Glomerular endothelial cell (primary cell): ENCODE measurements around the gene CCDC85B. TPM values are rescaled to one million over a fixed set of nuclear protein-coding genes. Genes with fewer than 3 reads are reported as not detected.
"Not testable (repeated sequence)": the region's sequence is repeated elsewhere in the genome, so short reads cannot be mapped to it uniquely, and the experiment has no call there.

Experiments used
- DNase-seq: peaks from one replicate; pipeline ENCODE4 v3.0.0-alpha.2; 2011; ENCODE audit warnings: low read depth, low spot score; ENCODE audit errors: extremely low read depth
- total RNA-seq: library from RNA; depleted of rRNA; stranded (reverse); fragments of >200 nt; gene quantifications from 2 replicates; pipeline ENCODE4 v1.2.3, GENCODE V29; 2015

CCDC85B gene
- total RNA-seq, 1 donor from 2014 or later, result 201 TPM

DNA sequence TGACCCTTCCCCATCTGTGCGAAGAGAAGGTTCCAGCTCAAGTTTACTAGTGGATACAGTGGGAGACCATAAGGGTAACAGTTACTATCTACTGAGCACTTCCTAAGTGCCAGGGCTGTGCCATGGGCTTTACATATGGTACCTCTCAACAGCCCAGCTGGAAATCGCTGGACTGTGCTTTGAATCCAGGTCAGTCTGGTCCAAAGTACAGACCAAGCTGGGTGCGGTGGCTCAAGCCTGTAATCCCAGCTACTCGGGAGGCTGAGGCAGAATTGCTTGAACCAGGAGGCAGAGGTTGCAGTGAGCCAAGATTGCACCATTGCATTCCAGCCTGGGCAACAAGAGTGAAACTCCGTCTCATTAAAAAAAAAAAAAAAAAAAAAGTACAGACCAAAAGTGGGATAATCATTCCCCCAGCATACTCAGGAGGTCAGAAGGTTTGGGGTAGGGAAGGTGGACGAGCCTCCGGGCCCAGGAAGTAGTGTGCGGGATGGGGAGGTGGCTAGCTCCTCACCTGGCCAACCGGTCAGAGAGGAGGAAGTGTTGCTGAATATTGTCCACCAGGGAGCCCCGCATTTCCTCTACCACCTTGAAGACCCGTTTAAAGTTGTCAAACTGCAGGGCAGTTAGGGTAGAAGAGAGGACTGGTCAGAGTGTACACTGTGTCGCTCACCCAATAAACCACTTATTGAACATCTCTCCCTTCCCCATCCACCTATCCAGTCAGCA is 4.5 kb upstream of the CCDC85B start:
- DNase-seq, result no peak

DNA sequence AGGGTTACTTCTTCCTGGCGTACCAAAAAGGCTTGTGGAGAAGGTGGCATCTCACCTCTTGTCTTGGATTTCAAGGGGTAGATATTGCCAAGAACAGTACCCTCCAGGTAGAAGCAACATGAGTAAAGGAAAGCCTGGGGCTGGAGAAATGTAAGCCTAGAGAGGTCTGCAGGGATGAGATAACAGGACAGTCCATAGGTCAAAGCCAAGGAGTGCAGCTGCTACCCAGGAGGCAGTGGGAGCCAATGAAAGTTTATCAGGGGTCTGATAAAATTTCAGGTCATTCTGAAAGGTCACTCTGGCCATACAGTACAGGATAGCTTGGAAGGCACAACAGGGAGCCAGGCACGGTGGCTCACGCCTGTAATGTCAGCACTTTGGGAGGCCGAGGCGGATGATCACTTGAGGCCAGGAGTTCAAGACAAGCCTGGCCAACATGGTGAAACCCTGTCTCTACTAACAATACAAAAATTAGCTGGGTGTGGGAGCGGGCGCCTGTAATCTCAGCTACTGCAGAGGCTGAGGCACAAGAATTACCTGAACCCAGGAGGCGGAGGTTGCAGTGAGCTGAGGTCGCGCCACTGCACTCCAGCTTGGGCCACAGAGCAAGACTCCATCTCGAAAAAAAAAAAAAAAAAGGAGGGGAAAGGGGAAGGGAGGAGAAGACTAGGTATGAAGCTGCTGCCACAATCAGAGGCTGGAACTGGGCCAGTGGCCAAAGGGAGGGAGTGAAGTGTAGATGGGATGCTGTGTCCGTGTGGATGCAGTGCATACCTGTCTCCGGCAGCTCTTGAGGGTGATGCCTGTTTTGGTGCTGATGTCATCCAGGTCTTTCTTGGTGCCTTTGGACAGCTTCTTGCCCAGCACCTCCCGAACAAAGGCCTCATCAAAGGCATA is 3.4 kb upstream of the CCDC85B start:
- DNase-seq, result no peak

DNA sequence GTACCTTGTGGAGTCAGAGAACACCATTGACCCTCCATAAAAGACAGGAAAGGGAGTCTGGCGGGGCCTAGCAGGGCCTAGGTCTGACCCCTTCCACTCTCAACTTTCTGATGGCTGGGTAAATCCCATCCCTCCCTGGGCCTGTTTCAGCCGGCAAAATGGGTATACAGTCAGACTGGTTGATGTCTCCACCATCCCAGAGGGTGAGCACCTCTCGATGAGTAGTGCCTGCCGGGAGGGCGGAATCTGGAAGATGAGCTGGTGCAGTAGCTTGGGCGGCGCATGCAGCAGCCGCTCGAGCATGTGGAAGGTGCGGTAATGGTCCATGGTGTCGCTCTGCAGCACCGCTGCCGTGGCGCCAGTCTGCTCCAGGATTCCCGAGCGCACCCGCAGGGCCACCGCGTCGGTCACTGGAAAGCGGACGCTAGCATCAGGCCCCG is 2.7 kb upstream of the CCDC85B start:
- DNase-seq, result no peak

DNA sequence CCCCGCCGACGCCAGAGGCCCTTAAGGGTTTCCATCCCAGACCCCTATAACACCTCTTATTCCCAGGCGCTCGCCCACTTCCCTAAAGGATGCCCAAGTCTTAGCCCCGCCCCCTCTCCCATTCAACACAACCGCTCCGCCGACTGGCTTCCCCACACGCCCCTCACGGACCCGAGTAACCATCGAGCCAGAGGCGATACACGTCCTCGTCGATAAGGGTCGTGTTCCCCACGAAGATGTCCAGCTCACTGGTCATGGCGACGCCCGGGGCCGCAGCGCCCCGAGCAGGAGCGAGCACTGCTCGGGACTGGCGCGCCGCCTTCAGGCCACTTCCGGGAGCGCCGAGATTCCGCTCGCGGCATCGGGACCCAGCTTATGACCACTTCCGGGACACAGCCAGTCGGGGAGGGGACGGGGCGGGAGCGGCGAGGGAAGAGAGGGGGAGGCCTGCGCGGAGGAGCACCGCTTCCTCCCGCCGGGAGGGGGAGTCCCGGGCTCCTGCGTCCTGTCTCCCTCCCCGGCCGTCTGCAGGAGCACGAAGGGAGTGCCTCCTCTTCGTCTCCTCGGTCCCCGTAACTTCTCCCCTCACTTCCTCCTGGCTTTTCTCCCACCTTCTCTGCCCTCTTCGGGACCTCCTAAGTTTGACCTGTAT is 2.2 kb upstream of the CCDC85B start, which contains the start of gene FIBP:
Gene FIBP, minus strand, starts transcription at position 309 of the 652 bp plus-strand sequence. Its CDS starts 53 bp downstream, at position 256.
- no peak for DNase-seq

DNA sequence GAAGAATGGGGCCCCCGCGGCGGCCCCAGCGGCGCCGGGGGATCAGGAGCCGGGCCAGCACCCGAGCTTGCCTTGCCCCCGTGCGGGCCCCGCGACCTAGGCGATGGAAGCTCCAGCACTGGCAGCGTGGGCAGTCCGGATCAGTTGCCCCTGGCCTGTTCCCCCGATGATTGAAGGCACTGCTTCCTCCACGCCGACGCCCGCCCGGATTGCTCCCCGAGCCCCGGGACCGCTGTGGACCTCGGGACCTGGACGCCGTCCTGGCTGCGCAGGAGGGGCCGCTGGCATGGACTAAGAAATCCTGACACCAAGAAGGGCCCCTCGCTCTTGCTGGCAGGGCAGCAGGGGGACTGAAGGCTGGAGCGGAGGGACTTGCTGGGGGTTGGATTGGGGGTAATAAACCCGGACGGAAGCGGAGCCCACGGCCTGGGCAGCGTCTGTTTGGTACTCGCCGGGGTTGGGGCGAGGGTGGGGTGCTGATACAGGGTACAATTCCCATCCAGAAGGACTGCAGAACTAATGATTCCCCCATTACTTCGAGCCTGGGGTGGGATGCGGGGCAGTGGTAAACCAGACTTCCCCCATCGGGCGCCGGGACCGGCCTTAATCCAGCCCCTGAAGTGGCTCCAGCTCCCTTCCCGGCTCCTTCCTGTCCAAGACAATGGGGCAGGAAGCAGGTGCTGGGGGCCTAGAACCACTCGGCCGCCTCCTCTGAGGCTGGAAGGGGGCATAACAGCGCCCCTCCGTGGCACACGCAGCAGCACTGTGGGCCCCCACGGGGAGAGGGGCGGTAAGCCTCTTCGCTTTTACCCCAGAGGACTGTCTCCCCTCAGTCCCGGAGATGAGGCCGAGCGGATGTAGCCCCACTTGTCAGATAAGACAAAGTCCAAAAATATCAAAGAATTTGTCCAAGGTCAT is 1.0 kb downstream of the CCDC85B start:
- no peak for DNase-seq

DNA sequence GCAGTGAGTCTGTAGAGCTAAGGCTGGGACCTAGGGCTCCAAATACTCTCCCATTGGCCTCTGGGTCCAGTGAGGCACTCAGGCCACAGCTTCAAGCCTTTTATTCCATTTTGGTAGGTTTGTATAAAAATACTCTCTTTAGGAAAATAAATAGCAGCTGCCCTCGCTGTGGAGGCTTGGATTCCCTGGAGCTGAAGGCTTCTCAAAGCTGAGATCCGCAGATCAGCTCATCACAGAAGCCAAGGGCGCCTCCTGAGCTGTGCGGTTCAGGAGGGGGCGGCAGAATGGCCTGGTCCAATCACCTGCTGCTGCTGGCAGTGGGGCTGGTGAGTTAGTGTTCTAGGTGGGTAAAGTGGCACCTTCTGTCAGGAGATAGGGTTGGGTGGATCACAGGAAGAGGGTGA is 1.7 kb downstream of the CCDC85B start:
- DNase-seq, result not testable (repeated sequence)

DNA sequence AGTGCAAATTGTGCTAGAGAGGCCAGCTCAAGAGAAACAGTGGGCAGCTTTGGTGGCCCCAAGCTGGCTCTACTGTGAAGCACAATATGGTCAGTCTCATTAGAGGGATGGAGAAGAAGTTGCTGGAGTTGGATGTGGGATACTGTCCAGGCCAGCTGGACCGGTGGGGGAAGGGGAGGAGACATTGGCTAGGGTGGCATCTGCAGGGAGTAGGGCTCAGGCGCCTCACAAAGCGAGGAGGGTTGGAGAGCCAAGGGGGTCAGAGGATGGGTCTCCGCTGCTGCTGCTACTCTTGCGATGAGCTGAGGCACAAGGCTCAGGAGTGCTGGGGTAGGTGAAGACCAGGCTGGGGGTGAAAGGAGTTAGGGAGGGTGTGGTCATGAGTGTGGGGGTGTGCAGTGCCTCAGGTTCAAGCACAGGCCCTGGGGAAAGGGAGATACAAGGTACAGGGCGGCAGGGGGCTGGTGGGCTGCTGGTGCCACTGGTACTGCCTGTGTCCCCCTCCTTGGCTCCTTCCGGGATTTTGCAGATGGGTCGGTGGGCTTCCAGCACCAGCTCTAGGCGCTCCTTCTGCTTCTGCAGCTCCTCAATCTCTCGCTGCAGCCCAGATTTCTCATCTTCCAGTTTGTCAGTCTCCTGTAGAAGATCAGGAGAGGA is 2.3 kb downstream of the CCDC85B start:
- DNase-seq, result no peak

DNA sequence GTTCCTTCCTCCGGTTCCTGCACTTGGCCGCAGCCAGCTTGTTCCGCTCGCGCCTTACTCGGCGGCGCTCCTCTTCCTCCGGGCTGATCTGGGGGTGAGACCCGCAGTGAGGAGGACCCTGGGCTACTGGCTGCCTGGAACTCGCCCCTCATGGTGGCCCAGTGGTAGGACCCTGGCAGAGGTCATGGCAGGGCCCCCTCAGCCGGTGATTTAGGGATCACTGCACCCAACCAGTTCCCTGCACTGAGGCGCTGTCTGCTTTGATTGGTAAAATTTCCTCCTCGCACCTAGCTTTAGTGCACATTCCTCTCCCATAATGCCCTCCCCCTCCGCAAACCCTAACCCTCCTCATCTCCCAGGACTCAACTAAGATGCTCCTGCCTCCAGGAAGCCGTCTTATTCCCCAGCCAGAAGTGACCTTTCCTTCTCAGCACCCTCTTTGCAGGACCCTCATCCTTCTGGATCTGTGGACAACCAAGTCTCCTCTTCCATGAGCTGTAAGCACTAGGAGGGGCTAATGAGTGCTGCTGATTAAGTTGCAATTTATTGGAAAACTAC is 3.6 kb downstream of the CCDC85B start:
- no peak for DNase-seq

DNA sequence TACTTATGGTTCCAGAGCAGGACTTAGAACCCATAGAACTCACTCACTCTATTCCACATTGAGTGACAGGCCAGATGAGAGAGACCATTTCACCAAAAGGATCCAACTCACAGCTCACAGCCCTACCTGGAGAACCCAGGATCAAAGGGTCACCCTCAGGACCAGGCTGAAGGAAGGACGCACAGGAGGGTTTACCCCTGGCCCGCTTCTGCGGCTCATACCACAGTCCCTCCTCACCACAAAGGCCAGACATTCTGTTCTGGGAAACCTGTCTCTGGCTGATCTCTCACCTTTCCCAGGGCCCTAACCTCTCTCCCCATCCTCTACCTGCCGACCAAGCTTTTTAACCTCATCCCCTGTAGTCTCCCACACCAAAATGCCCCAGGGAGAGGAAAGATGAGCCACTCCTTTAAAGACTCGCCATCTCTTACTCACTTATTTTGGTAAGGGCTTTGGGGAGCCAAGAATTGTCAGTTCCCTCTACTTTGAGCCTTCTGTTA is 5.1 kb downstream of the CCDC85B start:
- no peak for DNase-seq

DNA sequence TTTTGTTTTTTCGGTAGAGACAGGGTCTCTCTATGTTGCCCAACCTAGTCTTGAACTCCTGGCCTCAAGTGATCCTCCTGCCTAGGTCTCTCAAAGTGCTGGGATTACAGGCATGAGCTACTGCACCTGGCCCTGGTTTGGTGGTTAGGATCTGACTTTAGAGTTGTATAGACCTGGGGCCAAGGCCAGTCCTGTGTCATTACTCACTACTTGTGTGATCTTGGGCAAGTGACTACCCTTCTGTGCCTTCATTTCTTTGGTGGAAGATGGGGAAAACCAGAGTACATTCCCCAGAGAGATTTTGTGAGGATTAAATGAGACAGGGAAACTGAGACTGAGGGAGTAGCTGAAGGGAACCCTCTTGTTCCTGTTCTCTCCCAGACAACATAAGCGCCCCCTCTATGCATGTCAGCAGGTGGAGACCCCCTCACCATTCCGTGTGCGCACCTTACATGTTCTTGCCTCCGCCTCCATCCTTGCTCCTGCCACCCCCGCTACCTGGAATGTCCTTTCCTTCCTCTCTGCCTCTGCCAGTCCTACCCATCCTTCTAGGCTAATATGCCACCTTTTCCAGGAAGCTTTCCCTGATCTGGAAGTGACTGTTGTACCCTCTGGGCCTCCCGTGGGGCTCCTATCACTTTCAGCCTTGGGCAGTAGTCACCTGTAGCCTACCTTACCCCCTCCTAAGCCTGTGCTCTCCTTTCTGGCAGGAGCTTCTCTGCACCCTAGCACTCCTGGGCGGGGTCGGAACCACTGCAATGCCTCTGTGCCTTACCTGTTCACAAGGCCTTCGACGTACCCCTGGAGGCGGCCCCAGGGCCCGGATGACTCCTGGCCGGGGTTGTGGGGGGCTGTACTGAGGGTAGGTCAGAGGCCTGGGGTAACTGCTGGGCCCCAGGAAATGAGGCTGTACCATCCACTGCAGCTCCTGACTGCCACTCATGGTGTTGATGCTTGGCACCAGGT is 5.8 kb downstream of the CCDC85B start:
- no peak for DNase-seq

DNA sequence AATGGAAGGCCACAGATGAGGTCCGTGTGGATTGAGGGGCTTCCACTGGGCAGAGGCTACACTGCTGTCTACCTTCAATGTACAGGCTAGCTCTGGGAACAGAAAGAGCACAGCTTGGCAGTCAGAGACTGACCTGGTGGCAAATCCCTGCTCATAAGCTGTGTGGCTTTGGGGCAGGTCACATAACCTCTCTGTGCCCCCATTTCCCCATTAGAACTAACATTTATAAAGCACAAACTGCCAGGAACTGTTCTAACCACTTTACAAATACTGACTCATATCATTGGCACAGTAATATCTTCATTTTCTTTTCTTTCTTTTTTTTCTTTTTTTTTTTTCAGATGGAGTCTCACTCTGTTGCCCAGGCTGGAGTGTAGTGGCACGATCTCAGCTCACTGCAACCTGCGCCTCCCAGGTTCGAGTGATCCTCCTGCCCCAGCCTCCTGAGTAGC is 6.6 kb downstream of the CCDC85B start:
- DNase-seq, result no peak

DNA sequence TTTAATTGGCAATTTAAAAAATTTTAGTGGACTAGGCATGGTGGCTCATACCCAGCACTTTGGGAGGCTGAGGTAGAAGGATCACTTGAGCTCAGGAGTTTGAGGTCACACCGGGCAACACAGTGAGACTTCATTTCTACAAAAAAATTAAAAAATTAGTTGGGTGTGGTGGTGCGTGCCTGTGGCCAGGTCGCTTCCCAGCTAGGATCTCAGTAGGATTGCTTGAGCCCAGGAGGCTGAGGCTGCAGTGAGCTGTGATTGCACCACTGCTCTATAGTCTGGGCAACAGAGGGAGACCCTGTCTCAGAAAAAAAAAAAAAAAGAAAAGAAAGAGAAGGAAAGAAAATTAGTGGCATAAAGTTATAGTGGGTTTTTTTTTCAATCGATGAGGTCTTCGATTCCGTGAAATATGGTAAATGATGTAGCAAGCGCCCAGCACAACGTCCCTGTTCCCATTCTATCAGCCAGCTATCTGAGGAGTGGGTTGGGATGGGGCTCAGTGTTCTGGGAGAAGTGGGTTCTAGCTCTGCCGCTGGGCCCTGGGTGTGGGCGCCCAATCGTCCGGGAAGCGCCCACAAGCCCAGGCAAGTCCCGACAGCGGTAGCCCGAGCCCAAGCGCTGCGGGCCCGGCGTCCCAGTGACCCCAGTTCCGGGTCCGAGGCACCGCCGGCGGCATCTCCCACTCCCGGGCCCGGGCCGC is 8.3 kb downstream of the CCDC85B start:
- DNase-seq, result no peak

DNA sequence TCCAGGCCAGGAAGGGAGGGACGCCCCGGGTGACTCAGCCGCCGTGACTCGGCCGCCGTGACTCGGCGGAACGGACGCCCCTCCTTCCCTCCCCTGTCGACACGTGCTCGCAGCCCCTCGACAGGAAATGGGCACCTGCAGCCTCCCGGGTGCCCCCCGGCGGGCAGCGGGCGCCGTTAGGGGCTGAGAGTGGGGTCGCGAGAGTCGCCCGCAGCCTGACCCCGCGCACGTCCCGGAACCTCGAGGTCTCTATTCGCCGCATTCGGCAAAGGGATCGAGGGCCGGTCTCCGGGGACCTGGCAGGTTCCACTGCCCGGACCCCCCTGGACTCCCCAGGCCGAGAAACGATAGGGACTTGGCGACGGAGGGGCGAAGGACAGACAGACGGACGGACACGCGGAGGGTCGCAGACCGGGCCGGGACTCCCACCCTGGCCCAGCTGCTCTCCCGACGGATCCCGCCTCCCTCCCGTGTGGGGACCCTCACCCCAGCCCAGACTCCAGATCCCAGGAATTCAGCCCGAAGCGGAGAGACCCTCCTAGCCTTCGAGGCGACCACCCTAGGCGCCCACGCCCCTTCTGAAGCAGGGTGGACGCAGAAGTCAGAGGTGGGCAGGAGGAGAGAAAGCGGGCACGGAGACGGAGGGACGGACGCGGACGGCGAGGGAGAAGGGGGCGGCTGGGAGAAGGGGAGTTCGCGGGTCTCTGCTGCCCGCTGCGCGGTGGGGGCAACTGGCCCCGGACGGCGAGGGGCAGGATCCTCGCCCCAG is 9.1 kb downstream of the CCDC85B start:
- no peak for DNase-seq

DNA sequence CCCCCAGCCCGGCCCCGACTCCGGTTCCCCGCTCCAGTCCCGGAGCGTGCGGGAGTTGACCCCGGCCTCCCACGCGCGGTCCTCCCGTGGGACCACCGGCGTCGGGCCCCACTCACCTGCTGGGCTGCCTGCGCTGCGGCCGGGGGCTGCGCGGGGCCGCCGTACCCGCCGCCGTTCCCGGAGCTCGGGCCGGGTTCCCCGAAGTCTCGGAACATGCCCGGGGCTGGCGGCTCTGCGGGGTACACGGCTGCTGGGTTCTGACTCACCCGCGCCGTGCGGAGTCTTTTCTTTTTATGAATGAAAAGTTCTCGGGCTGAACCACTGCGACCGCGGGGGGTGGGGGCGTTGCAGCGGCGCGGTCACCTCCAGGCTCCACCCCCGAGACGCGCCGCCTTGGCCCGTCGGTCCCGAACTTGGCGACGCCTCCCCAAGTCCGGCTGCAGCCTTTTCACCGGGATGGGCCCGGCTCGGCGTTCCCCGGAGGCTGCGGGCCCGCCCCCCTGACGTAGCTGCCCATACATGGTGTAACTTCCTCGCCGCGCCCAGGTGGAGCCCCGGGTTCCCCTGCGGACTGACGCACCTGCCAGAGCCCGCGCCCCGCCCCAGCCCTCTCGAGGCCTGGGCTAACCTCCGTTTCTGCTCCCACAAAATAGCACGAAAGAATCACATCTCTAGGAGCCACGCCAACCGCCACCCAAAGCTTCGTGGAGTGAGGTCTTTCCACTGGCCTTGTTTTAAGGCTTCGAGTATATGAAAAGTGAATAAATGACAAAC is 9.8 kb downstream of the CCDC85B start, which contains the start of gene FOSL1:
Gene FOSL1, minus strand, starts transcription at position 264 of the 774 bp plus-strand sequence. Its CDS starts 49 bp downstream, at position 215.
- no peak for DNase-seq

DNA sequence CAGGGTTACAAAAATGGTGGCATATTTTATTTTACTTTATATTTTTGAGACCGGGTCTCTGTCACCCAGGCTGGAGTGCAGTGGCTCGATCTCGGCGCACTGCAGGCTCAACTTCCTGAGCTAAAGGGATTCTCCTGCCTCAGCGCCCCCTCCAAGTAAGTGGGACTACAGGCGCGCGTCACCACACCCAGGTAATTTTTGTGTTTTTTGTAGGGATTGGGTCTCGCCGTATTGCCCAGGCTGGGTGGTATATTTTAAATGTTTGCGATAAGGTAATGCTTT is 10.4 kb downstream of the CCDC85B start:
- no peak for DNase-seq

DNA sequence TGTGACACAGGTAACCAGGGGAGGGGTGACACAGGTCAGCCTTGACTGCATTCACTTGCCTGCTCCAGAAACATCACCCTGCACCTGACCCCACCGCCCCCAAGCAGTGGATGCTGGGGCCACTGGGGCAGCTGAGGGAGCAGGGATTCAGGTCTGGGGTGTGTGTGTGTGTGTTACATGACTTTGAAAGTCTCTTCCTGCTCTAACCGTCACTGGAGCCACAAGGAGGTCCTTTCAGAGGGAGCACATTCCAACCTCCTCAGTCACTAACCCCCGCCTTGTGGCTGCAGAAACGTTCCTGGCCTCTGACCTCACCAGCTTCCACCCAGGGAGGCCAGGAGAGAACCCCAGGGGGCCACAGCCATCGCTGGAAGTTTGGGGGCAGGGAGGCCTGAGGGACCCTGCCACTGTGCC is 12.6 kb downstream of the CCDC85B start:
- DNase-seq, result no peak
